K562 (cell line): Measurements from ENCODE around the gene BAIAP3. TPM values are rescaled to one million over a fixed set of nuclear protein-coding genes. Genes with fewer than 3 reads are reported as not detected.

ENCODE experiments used
- BHLHE40 ChIP-seq: IDR thresholded peaks from 2 replicates; pipeline ENCODE4 v1.6.1; 2011; ENCODE audit warnings: low read length, improper control_type of control experiment
- CXXC5 ChIP-seq: fragments of 250-450 bp; sonication (Bioruptor Pico); IDR thresholded peaks from 2 replicates; pipeline ENCODE4 v1.8.0; 2022; ENCODE audit warnings: inconsistent platforms, mild to moderate bottlenecking, moderate library complexity
- DNMT1 ChIP-seq: fragments of 450-650 bp; IDR thresholded peaks from 2 replicates; pipeline ENCODE4 v1.6.1; 2016; ENCODE audit warnings: antibody characterized with exemption, mild to moderate bottlenecking
- FOS ChIP-seq: IDR thresholded peaks from 3 replicates; pipeline ENCODE4 v1.6.1; 2011; ENCODE audit not compliant: insufficient read length; ENCODE audit errors: extremely low read depth
- HSF4 ChIP-seq: fragments of 250-450 bp; sonication (Bioruptor Pico); IDR thresholded peaks from 2 replicates; pipeline ENCODE4 v2.1.2; 2022; ENCODE audit warnings: mild to moderate bottlenecking, moderate library complexity, borderline replicate concordance
- KDM2B ChIP-seq: fragments of 250-450 bp; sonication (Bioruptor Pico); IDR thresholded peaks from 2 replicates; pipeline ENCODE4 v1.8.0; 2021; ENCODE audit warnings: mild to moderate bottlenecking, moderate library complexity
- KHSRP ChIP-seq: fragments of 450-650 bp; IDR thresholded peaks from 2 replicates; pipeline ENCODE4 v1.6.1; 2017
- MAFK ChIP-seq: IDR thresholded peaks from 2 replicates; pipeline ENCODE4 v1.6.1; 2011; ENCODE audit warnings: low read length, improper control_type of control experiment
- NBN ChIP-seq: fragments of 450-650 bp; IDR thresholded peaks from 2 replicates; pipeline ENCODE4 v1.6.1; 2016; ENCODE audit warnings: low read depth, mild to moderate bottlenecking
- RBM17 ChIP-seq: fragments of 200-400 bp; formaldehyde crosslinking; IDR thresholded peaks from 2 replicates; pipeline ENCODE4 v1.6.1; 2017; ENCODE audit warnings: low read depth, mild to moderate bottlenecking, low read length, borderline replicate concordance
- SPI1 ChIP-seq: IDR thresholded peaks from 2 replicates; pipeline ENCODE4 v1.6.1; 2011; ENCODE audit warnings: low read depth, low read length, control low read depth, borderline replicate concordance
- SRSF7 ChIP-seq: fragments of 200-400 bp; formaldehyde crosslinking; optimal IDR thresholded peaks from 2 replicates; pipeline ENCODE3; 2017; ENCODE audit warnings: mild to moderate bottlenecking, low read depth, low read length
- TAF1 ChIP-seq: IDR thresholded peaks from 2 replicates; pipeline ENCODE4 v1.6.1; 2011; ENCODE audit warnings: mild to moderate bottlenecking, low read length, moderate library complexity; ENCODE audit not compliant: insufficient read depth, control insufficient read depth, severe bottlenecking; ENCODE audit errors: extremely low read depth
- U2AF2 ChIP-seq: fragments of 200-400 bp; formaldehyde crosslinking; optimal IDR thresholded peaks from 2 replicates; pipeline ENCODE3; 2017; ENCODE audit warnings: low read depth, mild to moderate bottlenecking, low read length
- YBX1 ChIP-seq: fragments of 450-650 bp; IDR thresholded peaks from 2 replicates; pipeline ENCODE4 v1.7.1; 2016; ENCODE audit warnings: mild to moderate bottlenecking
- ZFPM2 ChIP-seq: fragments of 250-450 bp; sonication (Bioruptor Pico); IDR thresholded peaks from 2 replicates; pipeline ENCODE4 v1.5.1; 2022; ENCODE audit warnings: mild to moderate bottlenecking
- ZNF408 ChIP-seq: fragments of 250-450 bp; sonication (Bioruptor Pico); IDR thresholded peaks from 2 replicates; pipeline ENCODE4 v1.4.0; 2020; ENCODE audit warnings: low read depth, mild to moderate bottlenecking, moderate library complexity
- polyA plus RNA-seq, 8 experiments: library from polyadenylated mRNA; depleted of rRNA in 4 of 8; stranded (reverse) in 5 of 8; unstranded in 3 of 8; fragments of >200 nt; fragmentation: Nextera tagmentation in 2 of 8; fragmentation: Illumina TruSeq in 1 of 8; extraction: Ambion mirVana in 2 of 8; extraction: Trizol in 1 of 8; gene quantifications; 2 replicates each; pipeline versions ENCODE4 v1.2.1 to v1.2.3, GENCODE V29; 2011 to 2014; ENCODE audit warnings: inconsistent platforms in 1 of 8, missing spikeins in 1 of 8
- total RNA-seq, 7 experiments: library from RNA; depleted of rRNA in 6 of 7; stranded (reverse); fragments of >200 nt in 6 of 7; fragmentation: Illumina TruSeq in 2 of 7; extraction: Trizol in 2 of 7; gene quantifications; 2 replicates each; pipeline versions ENCODE4 v1.2.1 to v1.2.3, GENCODE V29; 2011 to 2021; ENCODE audit warnings: low replicate concordance in 1 of 7
- TF ChIP-seq, protein P1 (sequence below), 2 experiments: fragments of 450-650 bp; IDR thresholded peaks; 2 replicates each; pipeline ENCODE4 v1.6.1; 2016; ENCODE audit warnings: mild to moderate bottlenecking in 2 of 2, borderline replicate concordance in 1 of 2, low read depth in 1 of 2, moderate library complexity in 1 of 2
- TF ChIP-seq, protein P2 (sequence below): fragments of 450-650 bp; formaldehyde crosslinking; conservative IDR thresholded peaks from 2 replicates; pipeline ENCODE4 v1.4.0; 2022; ENCODE audit warnings: mild to moderate bottlenecking, missing genetic modification characterization

BAIAP3 gene
- total and polyA plus RNA-seq, 9 of the 15 experiments (the other 6 are each of a cell fraction or from before 2014, with no cell fraction given), result 0.03 to 4.5 (median 0.57) TPM; not detected in 1

DNA sequence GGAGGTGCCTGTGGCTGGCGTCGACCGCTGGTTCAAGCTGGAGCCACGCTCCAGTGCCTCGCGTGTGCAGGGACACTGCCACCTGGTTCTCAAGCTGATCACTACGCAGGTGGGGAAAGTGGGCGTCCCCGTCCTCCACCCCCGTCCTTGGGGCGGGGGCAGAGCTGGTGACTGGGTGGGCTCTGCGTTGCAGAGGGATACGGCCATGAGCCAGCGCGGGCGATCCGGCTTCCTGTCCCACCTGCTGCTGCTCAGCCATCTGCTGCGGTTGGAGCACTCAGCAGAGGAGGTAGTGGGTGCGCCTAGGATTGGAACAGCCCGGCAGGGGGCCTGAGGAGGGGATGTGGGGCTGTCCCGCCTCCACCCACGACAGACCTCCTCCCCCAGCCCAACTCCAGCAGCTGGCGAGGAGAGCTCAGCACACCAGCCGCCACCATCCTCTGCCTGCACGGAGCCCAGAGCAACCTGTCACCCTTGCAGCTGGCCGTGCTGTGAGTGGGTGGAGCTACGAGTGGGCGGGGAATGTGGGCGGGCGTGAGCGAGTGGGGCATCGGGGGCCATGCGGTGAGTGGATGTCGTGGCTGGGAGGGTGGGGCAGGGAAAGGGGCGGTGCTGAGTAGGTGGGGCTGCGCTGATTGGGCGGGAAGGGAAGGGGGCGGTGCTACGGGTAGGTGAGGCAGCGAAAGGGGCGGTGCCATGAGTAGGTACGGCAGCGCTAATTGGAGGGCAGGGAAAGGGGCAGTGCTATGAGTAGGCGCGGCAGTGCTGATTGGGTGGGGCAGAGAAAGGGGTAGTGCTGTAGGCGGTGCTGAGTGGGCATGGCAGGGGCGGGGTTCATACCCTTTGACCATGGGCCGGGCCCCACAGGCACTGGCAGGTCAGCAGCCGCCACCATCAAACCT is 9.3 kb downstream of the BAIAP3 start (continued):
- no peak for TF ChIP-seq BHLHE40
- no peak for TF ChIP-seq U2AF2
- TF ChIP-seq, protein P1, sequence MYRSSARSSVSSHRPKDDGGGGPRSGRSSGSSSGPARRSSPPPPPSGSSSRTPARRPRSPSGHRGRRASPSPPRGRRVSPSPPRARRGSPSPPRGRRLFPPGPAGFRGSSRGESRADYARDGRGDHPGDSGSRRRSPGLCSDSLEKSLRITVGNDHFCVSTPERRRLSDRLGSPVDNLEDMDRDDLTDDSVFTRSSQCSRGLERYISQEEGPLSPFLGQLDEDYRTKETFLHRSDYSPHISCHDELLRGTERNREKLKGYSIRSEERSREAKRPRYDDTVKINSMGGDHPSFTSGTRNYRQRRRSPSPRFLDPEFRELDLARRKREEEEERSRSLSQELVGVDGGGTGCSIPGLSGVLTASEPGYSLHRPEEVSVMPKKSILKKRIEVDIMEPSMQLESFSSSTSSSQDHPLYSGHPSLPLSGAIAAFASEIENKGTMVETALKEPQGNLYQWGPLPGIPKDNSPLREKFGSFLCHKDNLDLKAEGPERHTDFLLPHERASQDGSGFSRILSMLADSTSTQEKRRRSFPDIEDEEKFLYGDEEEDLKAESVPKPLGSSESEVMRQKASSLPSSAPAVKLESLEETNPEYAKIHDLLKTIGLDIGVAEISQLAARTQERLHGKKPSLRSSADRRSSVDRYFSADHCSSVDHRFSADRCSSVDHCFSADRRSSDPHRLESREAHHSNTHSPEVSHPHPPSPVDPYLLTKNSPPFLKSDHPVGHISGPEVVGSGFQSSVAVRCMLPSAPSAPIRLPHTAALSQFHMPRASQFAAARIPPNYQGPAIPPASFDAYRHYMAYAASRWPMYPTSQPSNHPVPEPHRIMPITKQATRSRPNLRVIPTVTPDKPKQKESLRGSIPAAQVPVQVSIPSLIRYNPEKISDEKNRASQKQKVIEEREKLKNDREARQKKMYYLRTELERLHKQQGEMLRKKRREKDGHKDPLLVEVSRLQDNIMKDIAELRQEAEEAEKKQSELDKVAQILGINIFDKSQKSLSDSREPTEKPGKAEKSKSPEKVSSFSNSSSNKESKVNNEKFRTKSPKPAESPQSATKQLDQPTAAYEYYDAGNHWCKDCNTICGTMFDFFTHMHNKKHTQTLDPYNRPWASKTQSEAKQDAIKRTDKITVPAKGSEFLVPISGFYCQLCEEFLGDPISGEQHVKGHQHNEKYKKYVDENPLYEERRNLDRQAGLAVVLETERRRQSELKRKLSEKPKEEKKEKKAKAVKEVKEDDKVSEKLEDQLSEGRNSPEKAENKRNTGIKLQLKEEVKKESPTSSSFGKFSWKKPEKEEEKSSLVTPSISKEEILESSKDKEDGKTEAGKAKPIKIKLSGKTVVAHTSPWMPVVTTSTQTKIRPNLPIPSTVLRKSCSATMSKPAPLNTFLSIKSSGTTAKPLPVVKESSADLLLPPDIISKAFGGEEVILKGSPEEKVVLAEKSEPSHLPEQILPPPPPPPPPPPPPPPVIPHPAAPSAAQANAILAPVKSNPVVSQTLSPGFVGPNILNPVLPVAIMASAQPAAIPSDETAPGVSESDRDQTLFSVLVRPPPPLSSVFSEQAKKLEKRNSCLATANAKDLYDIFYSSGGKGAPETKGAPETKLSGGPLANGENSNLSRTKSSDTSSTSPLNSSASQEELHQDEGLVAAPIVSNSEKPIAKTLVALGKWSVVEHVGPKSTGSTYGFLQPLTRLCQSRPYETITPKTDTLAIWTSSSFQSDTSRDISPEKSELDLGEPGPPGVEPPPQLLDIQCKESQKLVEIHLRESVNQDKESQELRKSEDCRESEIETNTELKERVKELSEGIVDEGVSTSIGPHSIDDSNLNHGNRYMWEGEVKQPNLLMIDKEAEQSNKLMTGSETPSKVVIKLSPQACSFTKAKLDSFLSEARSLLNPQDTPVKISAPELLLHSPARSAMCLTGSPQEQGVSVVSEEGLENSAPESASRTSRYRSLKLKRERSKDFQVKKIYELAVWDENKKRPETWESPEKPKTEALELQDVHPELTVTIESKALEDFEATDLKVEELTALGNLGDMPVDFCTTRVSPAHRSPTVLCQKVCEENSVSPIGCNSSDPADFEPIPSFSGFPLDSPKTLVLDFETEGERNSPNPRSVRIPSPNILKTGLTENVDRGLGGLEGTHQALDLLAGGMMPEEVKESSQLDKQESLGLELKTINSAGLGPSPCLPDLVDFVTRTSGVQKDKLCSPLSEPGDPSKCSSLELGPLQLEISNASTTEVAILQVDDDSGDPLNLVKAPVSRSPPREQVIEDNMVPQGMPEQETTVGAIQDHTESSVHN (IDR thresholded peaks at IDR 0.05; ENCODE audit: borderline replicate concordance in 1 of 2, low read depth in 1 of 2), result no peak
- TF ChIP-seq, protein P2, sequence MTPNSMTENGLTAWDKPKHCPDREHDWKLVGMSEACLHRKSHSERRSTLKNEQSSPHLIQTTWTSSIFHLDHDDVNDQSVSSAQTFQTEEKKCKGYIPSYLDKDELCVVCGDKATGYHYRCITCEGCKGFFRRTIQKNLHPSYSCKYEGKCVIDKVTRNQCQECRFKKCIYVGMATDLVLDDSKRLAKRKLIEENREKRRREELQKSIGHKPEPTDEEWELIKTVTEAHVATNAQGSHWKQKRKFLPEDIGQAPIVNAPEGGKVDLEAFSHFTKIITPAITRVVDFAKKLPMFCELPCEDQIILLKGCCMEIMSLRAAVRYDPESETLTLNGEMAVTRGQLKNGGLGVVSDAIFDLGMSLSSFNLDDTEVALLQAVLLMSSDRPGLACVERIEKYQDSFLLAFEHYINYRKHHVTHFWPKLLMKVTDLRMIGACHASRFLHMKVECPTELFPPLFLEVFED (CRISPR knock-in tag), result no peak
- TF ChIP-seq DNMT1, result no peak
- TF ChIP-seq KDM2B (CRISPR knock-in tag), result no peak
- TF ChIP-seq ZNF408 (CRISPR knock-in tag), result no peak
- no peak for TF ChIP-seq RBM17
- TF ChIP-seq ZFPM2, result no peak
- peak; percentile 72 for TF ChIP-seq FOS
- TF ChIP-seq TAF1, result no peak
- TF ChIP-seq NBN, result no peak
- no peak for TF ChIP-seq HSF4 (CRISPR knock-in tag)
- no peak for TF ChIP-seq SRSF7
- no peak for TF ChIP-seq CXXC5 (CRISPR knock-in tag)
- TF ChIP-seq MAFK, result peak; percentile 27; the same call in 1 of the 2 replicates
- no peak for TF ChIP-seq KHSRP
- TF ChIP-seq YBX1, result no peak
- TF ChIP-seq SPI1, result peak; percentile 57
